HG03175 (cell line): ENCODE measurements around the gene TMEM235.

ENCODE experiments used
- ATAC-seq: cut with Tn5 transposase; IDR thresholded peaks from one replicate; pipeline ENCODE4 v1.9.1; 2021; ENCODE audit warnings: mild to moderate bottlenecking, moderate library complexity; ENCODE audit not compliant: unreplicated experiment

The TMEM235 gene

DNA sequence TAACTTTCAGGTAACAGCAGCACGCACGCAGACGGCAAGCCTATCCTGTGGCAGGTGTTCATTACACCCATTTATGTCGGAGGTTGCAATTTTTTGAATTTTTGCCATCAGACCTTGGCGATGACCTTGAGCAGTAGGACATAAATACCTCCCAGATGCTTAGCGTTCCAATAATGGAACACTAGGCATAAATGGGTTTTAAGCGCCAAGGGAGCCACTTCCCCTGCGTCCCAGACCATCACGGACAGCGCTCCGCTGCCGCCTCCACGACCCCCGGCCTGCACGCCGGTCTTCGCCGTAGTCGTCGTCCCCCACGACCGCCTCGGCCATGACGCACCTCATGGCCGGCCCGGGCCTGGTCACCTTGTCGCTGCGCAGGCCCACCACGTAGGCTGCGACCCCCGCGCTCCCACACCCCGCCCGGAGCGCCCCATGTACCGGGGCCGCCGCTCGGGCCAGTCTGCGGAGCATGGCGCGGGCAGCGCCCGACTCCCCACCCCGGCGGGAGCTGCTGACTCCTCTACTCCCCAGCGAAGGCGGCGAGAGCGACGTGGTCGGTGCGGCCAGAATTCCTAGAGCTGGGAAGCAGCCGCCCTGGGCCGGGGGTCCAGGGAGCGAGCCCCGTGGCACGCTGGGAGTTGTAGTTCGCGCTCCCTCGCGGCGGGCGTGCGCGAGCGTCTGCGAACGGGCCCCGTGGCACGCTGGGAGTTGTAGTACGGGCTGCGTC lies 22.7 kb downstream of the TMEM235 start:
- peak; percentile 43 for ATAC-seq

DNA sequence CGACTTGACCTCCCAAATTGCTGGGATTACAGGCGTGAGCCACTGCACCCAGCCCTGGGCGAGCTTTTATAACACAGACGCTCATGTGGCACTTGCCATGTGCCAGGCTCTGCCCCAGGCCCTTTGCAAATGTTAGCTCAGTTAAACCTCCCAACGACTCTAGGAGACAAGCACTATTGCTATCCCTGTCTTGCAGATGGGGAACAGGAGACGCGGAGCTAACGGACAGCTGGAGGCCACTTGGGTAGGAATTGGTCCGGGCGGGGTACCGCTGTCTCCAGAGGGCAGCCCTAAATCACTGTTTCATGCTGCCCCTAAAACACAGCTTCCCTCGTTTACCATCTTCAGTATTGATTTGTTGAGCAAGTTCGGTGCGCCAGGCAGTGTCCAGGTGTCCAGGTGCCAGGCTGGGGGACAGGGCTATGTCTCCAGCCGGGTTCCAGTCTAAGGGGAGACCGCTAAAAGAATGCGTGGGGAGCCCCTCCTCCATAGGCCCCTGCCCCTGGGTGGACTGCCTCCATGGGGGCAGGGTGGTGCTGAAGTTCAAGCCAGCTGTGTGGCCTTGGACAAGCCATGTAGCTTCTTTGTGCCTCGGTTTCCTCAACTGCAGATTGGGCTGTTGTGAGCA lies 23.7 kb downstream of the TMEM235 start:
- no peak for ATAC-seq

DNA sequence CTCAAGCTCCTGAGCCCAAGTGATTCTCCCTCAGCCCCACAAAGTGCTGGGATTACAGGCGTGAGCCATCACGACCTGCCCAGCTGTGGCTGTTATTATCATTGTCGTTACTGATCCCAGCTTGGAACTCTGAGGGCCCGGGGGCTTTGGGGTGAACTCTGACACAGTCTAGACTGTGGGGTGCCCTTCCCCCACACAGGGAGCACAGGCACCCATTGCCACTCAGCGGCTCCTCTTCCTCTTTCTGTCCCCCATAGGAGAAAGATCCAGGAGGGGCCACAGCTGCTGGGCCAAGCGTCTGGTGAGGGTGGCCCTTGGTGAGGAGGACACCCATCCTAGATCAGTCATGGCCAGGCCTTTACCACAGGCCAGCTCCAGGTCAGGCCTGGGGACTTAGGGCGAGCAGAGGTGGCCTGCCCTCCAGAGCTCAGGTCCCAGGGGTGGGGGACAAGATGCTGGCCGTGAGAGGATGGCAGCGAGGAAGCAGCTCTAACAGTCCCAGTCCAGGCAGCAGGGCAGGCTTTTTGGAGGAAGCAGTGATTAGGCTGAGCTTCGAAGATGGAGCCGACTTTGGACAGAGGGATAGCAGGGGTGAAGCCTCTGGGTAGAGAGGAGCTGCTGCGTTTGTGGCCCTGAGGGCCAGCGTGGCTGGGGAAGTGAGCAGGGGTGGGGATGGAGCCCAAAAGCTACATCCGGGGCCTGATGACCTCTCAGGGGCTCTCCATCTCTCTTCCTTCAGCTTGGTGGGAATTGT lies 24.7 kb downstream of the TMEM235 start:
- no peak for ATAC-seq

DNA sequence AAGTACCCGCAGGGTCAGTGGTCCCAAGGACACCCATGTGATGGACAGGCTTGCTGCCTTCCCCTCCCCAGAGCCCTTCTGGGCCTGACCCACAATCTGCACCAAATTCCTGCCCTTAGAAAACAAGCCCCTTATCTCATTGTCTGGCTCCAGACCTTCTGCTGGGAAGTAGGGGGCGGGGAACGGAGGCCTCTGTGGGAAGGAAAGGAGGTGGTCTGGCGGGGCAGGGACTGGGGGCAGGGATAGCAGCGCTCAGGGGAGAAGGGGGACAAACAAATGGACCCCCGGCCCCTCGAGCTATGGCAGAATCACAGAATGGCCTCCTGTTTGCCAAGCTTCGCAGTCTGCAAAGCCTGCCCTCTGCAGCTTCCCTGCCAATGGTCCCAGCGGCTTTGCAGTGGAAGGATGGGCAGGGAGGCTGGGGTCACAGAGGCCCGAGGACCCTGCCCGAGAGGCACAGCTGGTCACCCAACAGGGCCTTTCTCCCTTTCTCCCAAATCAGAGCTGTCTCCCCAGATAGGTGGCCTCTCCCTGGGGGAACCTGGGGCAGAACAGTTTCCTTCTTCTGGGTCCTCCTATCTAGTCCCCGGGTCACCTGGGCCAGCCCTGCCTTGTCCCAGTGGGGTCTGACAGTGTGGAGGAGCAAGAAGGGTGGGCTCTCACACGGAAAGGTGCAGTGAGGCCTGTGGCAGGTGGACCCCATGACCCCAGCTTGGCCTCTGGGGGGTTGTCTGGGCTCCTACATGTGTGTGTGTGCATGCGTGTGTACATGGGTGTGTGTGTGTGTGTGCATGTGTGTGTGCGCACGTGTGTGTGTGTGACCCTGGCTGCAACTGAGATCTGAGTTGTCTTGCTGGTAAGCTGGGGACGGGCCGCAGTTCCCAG lies 25.5 kb downstream of the TMEM235 start:
- ATAC-seq = no peak

DNA sequence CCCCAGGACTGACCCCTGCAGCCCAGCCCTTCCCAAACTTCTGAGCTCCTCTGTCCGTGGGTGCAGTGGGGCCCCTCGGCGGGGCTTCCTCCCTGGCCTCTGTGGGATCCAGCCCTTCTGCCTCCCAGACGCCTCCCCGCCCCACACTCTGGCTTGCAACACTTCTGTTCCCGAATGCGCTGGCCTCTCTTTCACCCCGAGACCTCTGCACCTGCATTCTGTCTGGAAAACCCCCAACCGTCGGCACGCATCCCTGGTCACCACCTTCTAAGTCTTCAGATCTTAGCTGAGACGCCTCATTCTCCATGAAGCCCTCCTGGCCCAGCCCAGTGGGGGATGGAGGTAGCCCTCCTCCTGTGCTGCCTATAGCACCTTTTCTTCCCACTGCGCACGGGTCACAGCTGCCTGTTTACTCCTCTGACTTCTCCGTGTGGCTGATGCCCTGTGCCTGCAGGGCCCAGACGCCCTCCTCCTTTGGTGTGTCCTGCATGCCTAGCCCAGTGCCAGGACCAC lies 26.4 kb downstream of the TMEM235 start:
- ATAC-seq = no peak

DNA sequence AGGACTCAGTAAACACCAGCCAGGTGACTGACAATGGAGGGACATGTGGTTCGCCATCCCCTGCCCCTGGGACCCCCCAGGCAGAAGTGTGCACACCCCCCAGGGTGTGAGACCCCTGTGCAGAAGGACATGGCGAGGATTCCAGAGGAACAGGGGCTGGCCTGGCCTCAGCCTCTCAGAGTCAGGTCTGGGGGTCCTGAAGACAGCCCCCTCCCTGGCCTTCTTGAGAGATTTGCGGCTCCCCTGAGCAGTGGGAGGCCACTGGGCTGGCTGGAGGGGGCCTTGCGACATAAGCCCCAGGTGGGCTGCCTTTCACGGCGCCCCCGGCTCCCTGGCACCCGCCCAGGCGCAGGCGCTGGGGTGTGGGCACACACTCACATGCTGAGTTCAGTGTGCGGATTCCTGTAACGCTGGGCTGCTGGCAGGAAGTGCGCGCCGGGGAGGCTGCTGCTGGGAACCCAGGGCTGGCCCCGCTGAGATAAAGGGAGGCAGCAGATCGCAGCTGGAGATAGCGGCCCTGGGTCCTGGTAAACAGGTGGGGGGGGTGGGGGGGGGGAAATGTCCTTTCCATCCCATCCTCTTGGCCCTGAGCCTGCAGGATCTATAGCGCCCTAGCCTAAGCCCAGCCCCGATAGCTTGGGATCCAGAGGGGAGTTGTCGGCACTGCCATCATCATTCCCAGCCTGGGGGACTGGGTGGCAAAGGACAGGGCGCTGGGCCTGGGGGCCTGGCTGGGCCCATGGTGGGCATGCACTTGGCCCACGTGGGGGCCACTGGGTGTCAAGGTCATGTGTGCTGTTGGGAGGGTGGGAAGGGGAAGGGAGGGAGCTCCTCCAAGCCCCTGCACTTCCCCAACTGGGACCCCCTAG lies 27.1 kb downstream of the TMEM235 start:
- ATAC-seq = no peak

DNA sequence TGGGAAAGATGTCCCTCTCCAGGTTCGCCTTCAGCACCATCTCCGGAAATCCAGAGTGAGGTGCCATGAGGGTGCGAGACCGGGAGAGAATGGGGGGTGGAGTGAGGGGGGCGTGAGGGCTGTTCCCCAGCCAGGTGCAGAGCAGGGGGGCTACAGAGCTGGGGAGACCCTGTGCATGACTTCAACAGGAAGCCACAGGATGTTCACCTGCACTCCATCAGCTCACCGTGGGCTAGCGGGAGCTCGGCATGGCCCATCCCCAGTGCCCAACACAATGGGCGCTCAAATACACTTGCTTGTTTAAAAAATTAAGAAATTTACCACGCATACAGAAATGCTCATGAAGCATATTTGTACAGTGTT lies 27.7 kb downstream of the TMEM235 start:
- ATAC-seq = no peak

DNA sequence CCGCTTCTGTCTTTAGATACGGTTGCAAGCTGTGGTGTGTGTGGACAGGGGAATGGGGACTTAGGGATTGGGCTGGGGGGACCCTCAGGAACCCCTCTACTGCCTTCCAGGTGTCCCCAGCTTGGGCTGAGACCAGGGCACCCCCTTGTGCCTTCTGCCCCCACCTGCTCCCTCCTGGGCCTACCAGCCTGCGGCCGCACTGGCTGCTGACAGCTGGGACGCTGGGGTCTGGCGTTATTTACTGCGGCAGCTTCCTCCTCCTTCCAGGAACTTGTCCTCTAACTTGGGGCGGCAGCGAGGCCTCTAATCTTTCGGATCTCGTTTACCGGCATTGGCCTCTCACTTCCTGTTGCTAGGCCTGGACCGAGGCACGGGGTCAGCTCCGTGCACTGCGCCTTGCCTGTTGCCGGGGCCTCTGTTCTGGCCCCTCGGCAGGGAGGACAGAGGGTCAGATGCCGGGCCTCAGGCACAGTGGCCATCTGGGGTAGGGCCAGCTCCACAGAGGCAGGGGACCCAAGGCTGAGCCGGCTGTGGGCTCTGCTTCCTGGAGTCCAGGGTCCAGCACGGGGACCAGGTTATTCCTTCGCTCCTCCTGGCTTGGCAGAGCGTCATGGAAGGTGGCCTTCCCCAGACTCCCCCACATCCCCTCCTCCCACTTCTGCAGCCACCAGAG lies 31.8 kb downstream of the TMEM235 start:
- no peak for ATAC-seq

DNA sequence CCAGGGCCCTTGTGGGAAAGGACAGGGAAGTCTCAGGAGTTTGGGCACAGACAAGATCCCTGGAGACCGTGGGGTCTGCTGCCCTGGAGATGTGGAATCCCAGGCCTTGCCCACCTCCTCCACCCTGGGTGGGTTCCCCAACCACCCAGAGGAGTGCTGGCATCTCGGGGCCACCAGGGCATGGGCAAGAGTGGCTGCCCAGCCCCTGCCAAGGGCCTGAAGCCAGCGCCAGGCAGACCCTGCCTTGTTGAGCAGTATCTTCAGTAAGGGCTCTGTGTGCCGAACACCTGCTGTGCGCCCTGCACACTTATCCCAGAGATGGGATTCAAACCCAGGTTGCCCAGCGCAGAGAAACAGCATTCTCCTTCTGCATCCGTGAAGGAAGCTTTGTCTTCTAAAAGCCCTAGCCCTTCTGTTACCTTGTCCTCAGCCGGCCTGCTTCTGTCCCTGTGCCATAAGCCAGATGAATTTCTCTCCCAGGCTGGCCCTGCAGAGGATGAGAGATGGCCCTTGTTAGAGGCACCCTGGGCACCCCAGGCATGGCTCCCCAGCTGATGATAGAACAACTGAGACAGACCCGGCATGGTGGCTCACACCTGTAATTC lies 32.4 kb downstream of the TMEM235 start:
- no peak for ATAC-seq

DNA sequence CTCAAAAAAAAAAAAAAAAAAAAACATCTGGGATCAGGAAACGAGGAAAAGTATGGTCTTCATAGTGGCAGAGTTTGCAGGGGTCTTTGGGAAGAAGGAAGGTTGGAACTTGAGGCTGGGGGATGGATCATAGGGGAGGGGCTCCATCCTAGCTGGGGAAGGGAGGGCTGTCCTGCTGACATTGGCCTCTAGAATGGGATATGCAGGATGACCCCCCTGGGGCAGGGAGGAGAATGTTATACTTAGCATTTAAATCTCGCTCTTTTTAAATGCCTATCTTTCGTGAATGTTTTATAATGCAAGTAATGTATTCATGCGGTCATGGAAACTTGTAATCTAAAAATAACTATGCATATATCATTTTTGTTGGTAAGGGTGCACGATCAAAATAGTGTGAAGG lies 33.2 kb downstream of the TMEM235 start:
- no peak for ATAC-seq

DNA sequence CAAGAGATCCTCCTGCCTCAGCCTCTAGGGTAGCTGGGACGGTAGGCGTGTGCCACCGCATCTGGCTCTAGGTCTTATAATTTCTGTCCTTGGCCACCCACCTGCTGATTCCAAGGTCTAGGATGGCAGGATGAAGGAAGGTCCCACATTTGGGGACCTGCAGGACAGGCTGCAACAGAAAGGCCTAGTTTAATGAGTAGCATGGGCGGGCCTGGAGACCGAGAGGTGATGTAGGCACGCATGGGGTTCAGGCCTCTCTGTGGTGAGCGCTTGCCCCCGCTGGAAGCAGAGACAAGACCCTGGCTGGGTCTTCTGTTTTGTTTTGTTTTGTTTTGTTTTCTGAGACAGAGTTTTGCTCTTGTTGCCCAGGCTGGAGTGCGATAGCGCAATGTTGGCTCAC lies 33.7 kb downstream of the TMEM235 start:
- ATAC-seq = no peak

DNA sequence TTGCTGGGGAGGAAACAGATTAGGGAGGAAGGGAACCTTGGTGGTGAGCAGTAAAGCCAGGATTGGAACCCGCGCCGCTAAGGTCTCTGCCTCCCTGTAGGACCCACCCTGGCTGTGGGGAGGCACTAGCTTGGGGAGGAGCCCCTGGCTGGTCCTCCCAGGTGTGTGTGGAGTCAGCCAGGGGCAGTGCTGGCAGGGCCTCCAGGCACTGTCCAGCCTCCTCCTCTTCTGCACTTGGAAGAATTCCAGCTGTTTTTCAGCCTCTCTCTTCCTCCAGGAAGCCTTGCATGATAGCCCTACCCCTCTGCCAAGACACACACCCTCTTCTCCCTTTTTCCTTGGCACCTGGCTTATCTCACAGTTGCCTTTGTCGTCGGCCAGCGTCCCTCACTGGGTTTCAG lies 34.8 kb downstream of the TMEM235 start:
- ATAC-seq = no peak

DNA sequence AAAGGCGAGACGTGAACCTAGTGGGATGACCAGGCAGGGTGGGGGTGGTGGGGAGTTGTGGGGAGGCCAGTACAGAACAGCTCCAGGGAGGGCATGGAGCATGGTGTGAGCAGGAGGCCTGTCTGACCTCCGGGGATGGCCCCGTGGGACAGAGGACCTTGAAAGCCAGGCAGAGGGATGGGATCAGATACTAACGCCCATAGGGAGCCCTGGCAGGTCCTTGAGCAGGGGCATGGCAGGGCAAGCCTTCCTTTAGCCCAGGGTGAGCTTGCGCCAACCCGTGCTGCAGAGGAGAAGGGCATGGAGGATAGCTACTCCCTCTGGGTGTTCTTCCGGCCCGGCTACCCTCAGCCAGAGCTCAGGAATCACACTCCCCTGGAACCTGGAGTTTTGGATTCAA lies 35.3 kb downstream of the TMEM235 start:
- ATAC-seq = no peak

DNA sequence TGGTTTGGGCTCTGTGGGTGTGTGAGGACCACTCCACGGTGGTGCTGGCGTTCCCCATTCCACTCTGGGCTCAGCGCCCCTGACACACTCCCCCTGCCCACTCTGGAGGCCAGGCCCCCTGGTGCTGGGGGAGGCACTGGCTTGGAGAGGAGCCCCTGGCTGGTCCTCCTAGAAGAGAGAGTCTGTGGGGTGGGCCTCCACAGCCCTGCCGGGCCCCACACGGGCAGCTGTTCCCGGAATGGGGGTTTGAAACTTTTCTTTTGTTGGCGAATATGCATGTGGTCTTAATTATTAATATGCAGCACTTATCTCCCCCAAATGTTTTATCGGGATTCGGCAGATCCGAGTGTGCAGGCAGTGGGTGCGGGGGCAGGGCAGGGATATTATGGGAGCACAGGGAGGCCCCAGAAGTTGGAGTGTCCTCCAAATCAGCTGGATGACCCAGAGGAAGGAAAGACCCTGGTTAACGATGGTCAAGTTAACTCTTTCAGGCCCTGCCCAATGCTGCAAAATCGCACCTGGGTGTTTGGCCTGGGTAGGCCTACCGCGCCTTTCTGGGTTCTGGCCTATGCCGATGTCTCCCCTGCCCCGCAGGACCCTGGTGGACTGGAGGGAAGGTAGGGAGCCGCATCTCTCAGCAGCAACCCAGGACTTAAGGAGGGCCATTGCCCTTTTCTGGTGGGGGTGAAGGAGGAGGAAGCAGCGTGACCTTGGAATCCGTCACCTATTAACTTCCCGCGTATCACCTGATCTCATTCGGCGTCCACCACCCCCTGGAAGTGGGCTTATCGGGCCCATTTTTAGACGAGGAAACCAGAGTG lies 36.0 kb downstream of the TMEM235 start:
- no peak for ATAC-seq

DNA sequence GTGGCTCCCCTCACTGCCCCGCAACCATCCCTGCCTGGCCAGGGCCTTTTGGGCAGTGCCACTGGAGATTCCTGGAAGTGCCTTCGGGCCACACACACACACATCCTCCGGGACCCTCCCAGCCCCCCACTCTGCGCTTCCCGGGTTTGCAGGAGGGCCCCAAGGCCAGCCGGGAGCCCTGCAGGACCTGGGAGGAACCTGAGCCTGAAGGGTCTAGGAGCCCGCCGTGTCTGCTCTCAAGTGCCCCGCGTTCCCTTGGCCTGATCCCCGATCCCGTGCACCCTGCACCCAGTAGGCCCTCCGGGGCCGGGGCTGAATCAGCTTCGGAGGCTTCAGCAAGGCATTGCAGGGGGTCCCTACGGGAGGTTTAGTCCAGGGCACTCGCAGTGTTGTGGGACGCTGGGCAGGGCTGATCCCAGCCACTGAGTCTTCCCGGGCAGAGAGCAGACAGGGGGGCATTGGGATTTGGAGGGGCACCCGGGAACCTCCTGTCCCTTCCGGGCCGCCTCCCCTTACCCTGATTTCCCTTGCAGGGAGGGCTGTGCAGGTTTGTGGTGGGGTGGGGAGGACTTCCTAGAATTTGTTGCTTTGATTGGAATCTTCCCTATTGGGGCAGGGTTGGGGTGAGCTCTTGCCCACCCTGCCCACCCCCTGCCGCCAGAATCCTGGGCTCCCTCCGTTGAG lies 36.9 kb downstream of the TMEM235 start:
- ATAC-seq = no peak

DNA sequence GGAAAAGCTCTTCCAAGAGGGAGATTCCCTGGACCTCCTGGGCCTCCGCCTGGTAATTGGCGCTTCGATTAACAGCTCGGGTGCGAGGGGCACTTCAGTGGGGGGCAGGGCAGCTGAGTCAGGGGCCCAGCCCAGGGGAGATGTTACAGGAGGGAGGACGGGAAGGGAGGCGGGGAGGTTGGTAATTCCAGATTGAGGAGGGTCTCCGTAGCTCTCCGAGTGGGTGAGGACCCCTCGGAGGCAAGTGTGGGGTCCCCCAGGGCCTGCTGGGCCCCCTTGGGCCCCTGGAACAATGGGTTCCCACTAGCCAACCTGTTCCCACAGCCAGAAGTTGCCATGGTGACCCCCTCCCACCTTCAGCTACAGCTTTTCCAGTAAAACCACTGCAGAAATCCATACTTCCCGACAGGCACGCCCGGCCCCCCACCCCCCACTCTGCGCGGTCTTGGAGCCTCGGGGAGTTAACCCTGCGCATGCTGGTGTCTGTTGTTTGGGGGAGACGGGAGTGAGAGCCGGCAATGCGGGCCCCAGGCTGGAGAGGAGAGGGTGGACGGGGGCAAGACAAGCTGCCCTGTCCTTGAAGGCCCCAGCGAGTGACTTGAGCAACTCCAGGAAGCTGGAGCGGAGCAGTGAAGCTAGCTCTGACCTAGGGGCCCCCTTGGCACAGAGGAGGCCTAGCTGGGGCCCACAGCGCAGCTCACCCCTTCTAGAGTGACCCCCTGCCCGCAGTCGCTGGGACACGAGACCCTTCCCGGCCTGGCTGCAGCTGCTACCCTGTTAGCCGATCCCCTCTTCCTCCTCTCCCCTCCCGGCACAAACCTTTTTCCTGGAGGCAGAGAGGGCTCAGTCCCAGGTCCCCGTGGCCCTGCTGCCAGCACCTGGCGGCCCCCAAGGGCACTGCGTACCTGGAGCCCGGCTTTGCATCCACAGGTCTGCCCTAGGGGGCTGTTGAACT lies 37.8 kb downstream of the TMEM235 start:
- ATAC-seq = no peak
